ENCODE data around the gene AWAT2.

Gene AWAT2

GRCh38 chrX:70052895-70053615 lies 3.3 kb upstream of the AWAT2 start:
- Mint-ChIP-seq H3K4me3 (no peak overlapping the region), H3K36me3 (ENCODE audit: low read depth) (no peaks in the 10 kb centered on the region), H3K4me1 (ENCODE audit: low read depth) (no peaks in the 10 kb centered on the region), H3K9me3 (no peaks in the 10 kb centered on the region), H3K27ac (no peak overlapping the region), H3K27me3 (peaks cover 65% of the 10 kb centered on the region)
- DNase-seq: no peak

- Mint-ChIP-seq H3K27me3 (peaks cover 61% of the 10 kb centered on the region), H3K9me3 (no peaks in the 10 kb centered on the region), H3K27ac (no peak overlapping the region), H3K4me1 (ENCODE audit: low read depth) (no peaks in the 10 kb centered on the region), H3K4me3 (no peak overlapping the region), H3K36me3 (ENCODE audit: low read depth) (no peaks in the 10 kb centered on the region)
- no peak for DNase-seq
Observed at GRCh38 chrX:70049406-70049805, 332 bp downstream of the AWAT2 start.

DNA sequence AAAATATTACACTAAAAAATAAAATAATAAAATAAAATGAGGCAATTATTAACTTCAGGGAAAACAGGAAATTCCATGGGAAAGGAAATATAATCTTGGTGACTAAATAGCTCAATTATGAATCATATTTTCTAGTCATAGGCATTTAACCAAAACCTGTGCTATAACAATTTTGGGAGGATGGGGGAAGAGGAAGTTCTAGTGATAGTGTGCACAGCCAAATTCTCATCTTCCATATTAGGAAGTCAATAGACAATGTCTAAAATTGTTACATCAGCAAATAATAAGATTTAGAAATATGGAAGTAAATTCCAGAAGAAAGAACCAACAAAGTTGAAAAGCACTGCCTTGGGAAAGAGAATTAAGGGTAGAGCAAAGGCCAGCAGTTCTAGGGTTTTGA lies 2.8 kb downstream of the AWAT2 start:
- H3K36me3 Mint-ChIP-seq (ENCODE audit: low read depth): no peaks in the 10 kb centered on the region
- no peak overlapping the region for H3K27ac Mint-ChIP-seq
- DNase-seq: no peak
- H3K27me3 Mint-ChIP-seq: peaks cover 54% of the 10 kb centered on the region
- H3K4me3 Mint-ChIP-seq: no peak overlapping the region
- no peaks in the 10 kb centered on the region for H3K4me1 Mint-ChIP-seq (ENCODE audit: low read depth)
- no peaks in the 10 kb centered on the region for H3K9me3 Mint-ChIP-seq

DNA sequence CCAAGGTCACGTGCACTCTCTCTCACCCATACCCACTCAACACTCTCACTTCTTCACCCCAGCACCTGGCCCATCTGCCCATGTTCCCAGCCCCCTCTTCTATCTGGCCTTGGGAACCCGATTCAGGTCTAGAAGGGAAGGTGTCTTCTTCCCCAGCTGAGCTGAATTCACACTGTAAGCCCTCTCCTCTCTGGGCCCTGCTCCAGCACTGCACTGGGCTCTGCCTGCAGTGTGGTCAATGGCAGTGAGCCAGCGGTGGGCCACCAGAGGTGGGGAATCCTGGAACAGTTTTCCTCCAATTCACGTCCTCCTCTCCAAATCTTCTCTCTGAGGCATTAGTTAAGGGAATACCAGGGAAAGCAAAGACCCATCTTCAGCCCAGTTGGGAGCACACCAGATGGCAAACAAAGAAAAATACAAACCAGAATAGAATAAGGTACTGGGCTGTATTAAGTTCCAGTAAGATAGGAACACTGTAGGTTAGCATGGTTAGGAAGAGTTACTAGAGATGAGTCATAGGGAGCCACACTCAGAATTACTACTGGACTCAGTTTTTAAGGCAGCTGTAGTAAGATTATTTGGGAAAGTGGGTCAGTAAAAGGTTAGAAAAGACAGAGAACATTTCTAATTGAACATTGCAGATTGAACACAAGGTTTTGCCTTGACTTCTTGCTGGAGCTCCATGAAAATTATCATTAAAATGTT lies 5.0 kb downstream of the AWAT2 start:
- peaks cover 55% of the 10 kb centered on the region for H3K27me3 Mint-ChIP-seq
- H3K4me1 Mint-ChIP-seq (ENCODE audit: low read depth): no peaks in the 10 kb centered on the region
- H3K9me3 Mint-ChIP-seq: no peaks in the 10 kb centered on the region
- H3K36me3 Mint-ChIP-seq (ENCODE audit: low read depth): no peaks in the 10 kb centered on the region
- no peak overlapping the region for H3K27ac Mint-ChIP-seq
- no peak for DNase-seq
- no peak overlapping the region for H3K4me3 Mint-ChIP-seq

DNA sequence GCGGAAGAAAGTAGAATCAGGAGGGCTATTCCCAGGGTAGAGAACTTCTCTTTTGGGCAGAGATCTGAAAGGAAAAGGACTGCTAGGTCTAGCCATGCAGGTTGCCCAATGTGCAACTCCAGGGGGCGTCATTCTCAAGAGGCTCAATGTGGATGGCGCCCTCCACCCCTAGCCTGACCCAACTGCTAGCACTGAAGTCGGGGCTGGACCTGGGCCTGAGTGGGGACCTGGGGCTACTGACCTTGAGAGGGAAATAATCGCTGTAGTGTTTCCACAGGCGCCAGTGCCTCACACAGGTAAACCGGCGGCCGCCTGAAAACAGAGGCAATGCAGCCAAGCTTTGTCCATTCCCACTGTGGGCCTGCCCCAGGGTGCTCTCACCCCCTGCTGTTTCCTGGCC lies 6.1 kb downstream of the AWAT2 start:
- H3K27me3 Mint-ChIP-seq: peaks cover 47% of the 10 kb centered on the region
- no peaks in the 10 kb centered on the region for H3K9me3 Mint-ChIP-seq
- H3K4me1 Mint-ChIP-seq (ENCODE audit: low read depth): no peaks in the 10 kb centered on the region
- H3K36me3 Mint-ChIP-seq (ENCODE audit: low read depth): no peaks in the 10 kb centered on the region
- no peak overlapping the region for H3K4me3 Mint-ChIP-seq
- no peak for DNase-seq
- H3K27ac Mint-ChIP-seq: no peak overlapping the region

DNA sequence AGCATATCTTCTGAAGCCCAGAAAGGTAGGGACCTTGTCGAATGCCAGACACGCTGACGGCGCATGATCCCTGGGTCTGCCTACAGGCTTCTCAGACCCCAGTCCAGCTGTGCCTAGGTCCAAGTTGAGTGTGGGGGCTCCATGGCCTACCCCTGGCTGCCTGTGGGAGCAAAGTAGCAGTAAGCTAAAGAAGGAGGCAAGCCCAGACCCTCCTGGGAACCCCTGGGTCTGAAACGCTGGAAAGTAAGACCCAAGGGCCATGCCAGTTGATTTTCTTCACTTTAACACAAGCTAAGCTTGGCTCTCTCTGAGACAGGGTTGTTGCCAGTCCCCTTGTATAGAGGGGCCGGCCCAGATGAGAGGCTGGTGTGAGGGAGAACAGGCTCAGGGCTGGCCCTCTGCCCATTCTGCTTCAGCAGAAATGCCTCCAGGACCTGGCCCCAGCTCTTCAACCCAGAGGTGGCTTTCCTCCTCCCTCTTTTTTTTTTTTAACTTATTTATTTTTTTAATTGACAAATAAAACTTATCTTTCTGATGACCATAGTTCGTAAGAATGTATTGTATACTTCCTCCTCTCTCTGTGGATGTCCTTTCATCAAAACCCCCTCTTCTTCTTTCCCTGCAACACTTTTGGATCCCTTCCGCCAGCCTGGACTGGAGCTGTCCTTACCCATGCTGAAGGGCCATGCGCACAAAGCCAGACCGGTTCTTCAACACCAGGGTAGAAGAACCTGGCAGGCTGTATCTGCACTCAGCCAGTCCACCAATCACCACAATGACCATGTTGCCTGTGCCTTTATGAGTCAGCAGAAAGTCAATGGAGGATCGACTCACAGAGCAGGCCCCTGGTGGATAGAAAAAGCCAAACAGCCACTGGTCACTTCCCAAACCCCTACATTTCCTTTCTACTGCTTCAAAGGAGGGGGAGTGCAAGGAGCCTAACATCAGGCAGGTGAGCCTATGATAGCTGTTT lies 7.1 kb downstream of the AWAT2 start:
- no peak overlapping the region for H3K4me3 Mint-ChIP-seq
- DNase-seq: no peak
- no peaks in the 10 kb centered on the region for H3K36me3 Mint-ChIP-seq (ENCODE audit: low read depth)
- no peaks in the 10 kb centered on the region for H3K9me3 Mint-ChIP-seq
- H3K4me1 Mint-ChIP-seq (ENCODE audit: low read depth): no peaks in the 10 kb centered on the region
- H3K27me3 Mint-ChIP-seq: peaks cover 39% of the 10 kb centered on the region
- no peak overlapping the region for H3K27ac Mint-ChIP-seq

DNA sequence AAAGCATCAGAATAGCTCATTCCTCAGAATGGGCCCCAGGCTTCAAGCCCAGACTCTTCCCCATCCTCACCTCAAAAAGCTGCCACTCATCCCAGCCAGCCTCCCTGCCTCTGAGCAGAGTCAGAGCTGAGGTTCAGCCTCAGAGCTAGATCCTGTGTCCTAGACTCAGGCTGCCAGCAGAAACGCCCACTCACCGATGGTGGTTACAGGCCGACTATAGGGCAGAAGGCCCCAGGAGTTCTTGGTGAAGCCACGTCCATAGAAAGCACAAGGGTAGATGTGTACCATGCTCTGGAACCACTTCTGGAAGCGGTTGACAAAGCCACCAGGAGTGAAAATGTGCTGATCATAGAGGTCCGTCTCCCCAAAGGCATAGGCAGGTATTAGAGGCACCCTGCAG lies 7.7 kb downstream of the AWAT2 start:
- Mint-ChIP-seq H3K4me3 (no peak overlapping the region), H3K4me1 (ENCODE audit: low read depth) (no peaks in the 10 kb centered on the region), H3K27me3 (peaks cover 34% of the 10 kb centered on the region), H3K36me3 (ENCODE audit: low read depth) (no peaks in the 10 kb centered on the region), H3K27ac (no peak overlapping the region), H3K9me3 (no peaks in the 10 kb centered on the region)
- DNase-seq: no peak

DNA sequence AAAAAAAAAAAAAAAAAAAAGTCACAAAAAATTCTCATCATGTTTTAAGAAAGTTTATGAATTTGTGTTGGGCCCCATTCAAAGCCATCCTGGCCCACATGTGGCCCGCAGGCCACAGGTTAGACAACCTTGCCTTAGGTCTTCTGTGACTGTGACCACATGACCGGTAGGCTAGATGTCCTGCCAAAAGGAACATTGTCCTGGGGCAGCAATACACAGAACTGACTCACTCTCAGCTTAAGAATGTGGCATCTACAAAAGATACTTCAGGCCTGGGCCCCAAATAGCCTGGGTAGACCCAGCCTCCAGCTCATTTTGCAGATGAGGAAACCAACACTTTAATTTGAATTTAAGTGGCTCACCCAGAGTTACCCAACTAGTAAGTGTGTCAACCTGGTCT lies 10.0 kb downstream of the AWAT2 start:
- Mint-ChIP-seq H3K27me3 (peaks cover 24% of the 10 kb centered on the region), H3K9me3 (no peaks in the 10 kb centered on the region), H3K4me3 (no peak overlapping the region), H3K36me3 (ENCODE audit: low read depth) (no peaks in the 10 kb centered on the region), H3K27ac (no peak overlapping the region), H3K4me1 (ENCODE audit: low read depth) (no peaks in the 10 kb centered on the region)
- no peak for DNase-seq

DNA sequence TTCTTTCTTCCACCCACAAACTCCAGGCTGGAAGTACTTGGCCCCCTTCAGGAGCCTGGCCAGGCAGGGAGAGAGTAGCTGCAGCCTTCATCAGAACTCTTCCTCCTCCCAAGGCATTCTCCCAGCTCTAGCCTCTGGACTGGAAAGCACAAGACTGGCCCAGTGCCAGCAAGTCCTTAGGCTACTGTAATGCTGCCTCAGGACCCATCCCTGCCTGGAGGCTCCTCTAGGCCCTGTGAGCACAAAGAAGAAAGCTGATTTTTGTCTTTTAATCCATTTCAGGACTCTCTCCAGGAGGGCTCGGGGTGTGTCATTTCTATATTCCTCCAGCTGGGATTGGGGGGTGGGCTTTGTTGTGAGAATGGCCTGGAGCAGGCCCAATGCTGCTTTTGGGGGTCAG lies 10.8 kb downstream of the AWAT2 start:
- no peak overlapping the region for H3K4me3 Mint-ChIP-seq
- no peak overlapping the region for H3K27ac Mint-ChIP-seq
- no peaks in the 10 kb centered on the region for H3K9me3 Mint-ChIP-seq
- no peak for DNase-seq
- H3K4me1 Mint-ChIP-seq (ENCODE audit: low read depth): no peaks in the 10 kb centered on the region
- no peaks in the 10 kb centered on the region for H3K36me3 Mint-ChIP-seq (ENCODE audit: low read depth)
- H3K27me3 Mint-ChIP-seq: peaks cover 17% of the 10 kb centered on the region

- no peaks in the 10 kb centered on the region for H3K9me3 Mint-ChIP-seq
- H3K27me3 Mint-ChIP-seq: peaks cover 16% of the 10 kb centered on the region
- H3K4me3 Mint-ChIP-seq: no peak overlapping the region
- no peak for DNase-seq
- no peak overlapping the region for H3K27ac Mint-ChIP-seq
- H3K36me3 Mint-ChIP-seq (ENCODE audit: low read depth): no peaks in the 10 kb centered on the region
- H3K4me1 Mint-ChIP-seq (ENCODE audit: low read depth): no peaks in the 10 kb centered on the region
Observed at GRCh38 chrX:70038515-70038914, 11.2 kb downstream of the AWAT2 start.

DNA sequence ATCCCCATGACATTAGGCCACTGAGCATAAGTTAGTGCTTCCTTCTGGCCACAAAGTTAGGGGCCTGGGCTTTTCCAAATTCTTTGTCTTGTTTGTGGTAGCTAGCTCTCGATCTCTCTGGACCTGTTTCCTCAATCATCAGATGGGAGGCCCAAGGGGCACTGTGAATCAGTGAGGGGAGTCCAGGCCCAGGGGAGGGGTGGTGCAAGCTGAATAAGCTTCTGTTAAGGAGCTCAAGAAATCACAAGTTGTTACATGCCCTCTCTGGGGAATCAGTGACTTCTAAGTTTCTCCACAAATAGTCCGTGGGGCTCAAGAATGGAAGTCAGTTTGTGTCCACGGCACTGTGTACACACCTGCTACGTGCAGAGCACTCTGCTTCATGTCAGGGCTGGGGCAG lies 15.1 kb downstream of the AWAT2 start:
- H3K4me1 Mint-ChIP-seq (ENCODE audit: low read depth): peaks cover 3% of the 10 kb centered on the region
- H3K27me3 Mint-ChIP-seq: peaks cover 19% of the 10 kb centered on the region
- no peak overlapping the region for H3K4me3 Mint-ChIP-seq
- H3K27ac Mint-ChIP-seq: no peak overlapping the region
- no peak for DNase-seq
- H3K36me3 Mint-ChIP-seq (ENCODE audit: low read depth): no peaks in the 10 kb centered on the region
- no peaks in the 10 kb centered on the region for H3K9me3 Mint-ChIP-seq

DNA sequence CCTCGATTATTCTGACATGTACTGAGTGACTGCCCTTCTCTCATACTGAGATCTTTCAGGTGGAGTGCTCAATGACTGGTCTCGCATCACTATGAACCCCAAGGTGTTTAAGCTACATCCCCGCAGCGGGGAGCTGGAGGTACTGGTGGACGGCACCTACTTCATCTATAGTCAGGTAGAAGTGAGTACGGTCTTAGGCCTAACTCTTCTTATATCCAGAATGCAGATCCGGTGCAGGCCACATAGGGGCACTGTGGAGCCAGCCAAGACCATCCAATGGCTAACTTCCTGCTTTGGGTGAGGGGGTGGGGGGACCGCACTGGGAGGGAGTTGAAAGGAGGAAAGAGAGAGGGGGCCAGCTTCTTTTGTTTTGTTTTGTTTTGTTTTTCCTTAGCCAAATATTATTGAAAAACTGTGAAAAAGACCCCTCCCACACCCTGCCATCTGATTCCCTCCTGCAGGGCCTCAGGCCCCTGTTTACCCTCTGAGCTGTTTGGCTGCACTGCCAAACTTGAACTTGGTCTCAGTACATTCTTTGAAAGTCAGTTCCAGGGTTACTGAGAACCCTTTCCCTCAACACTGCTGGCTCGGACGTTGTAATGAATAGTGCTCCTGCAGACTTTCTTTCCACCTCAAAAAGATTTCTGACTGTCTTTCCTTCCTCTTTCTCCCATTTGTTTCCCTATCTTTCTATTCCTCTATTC lies 16.2 kb downstream of the AWAT2 start:
- Mint-ChIP-seq H3K9me3 (no peaks in the 10 kb centered on the region), H3K4me3 (no peak overlapping the region), H3K27ac (no peak overlapping the region), H3K27me3 (peaks cover 29% of the 10 kb centered on the region), H3K4me1 (ENCODE audit: low read depth) (peaks cover 3% of the 10 kb centered on the region), H3K36me3 (ENCODE audit: low read depth) (no peaks in the 10 kb centered on the region)
- DNase-seq: peak; percentile 45

- no peaks in the 10 kb centered on the region for H3K36me3 Mint-ChIP-seq (ENCODE audit: low read depth)
- H3K4me3 Mint-ChIP-seq: no peak overlapping the region
Observed at GRCh38 chrX:70032792-70033191, 16.9 kb downstream of the AWAT2 start.

DNA sequence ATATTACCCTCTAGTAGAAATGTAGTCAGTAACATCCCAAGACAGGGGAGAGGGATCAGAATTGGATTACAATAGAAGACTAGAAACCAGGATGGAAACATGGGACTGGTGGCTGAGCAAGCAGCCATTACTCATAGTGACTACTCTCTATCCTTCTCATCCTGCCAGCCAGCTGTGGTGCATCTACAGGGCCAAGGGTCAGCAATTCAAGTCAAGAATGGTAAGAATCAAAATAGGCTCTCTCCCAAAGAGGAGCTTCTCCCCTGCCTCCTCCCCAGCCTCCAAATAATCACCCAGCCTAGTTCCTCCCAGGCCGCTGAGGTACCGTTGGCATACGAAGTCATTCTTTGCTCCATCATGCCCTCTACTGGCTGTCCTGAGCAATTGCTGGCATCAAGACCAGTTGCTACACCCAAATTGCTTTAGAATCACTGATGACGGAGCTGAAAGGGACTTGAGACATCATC lies 19.4 kb downstream of the AWAT2 start:
- Mint-ChIP-seq H3K4me3 (no peak overlapping the region), H3K4me1 (ENCODE audit: low read depth) (peaks cover 14% of the 10 kb centered on the region), H3K36me3 (ENCODE audit: low read depth) (no peaks in the 10 kb centered on the region), H3K27me3 (peaks cover 52% of the 10 kb centered on the region), H3K9me3 (no peaks in the 10 kb centered on the region), H3K27ac (no peak overlapping the region)
- peak; percentile 50 for DNase-seq

More at GRCh38 chrX:70032792-70033191, 16.9 kb downstream of the AWAT2 start:
- DNase-seq: no peak
- no peak overlapping the region for H3K27ac Mint-ChIP-seq
- H3K9me3 Mint-ChIP-seq: no peaks in the 10 kb centered on the region
- peaks cover 36% of the 10 kb centered on the region for H3K27me3 Mint-ChIP-seq
- H3K4me1 Mint-ChIP-seq (ENCODE audit: low read depth): peaks cover 3% of the 10 kb centered on the region
